ENCODE data around the gene STK32C. TPM values are rescaled to one million over a fixed set of nuclear protein-coding genes. Genes with fewer than 3 reads are reported as not detected.

The STK32C gene
- total RNA-seq, 1 donor from 2014 or later: 19.6 TPM

GRCh38 chr10:132243626-132244025 lies 64.1 kb downstream of the STK32C start:
- Mint-ChIP-seq H3K9me3 (no peaks in the 10 kb centered on the region), H3K27me3 (ENCODE audit: low read depth) (no peaks in the 10 kb centered on the region), H3K4me3 (no peak overlapping the region), H3K4me1 (peaks cover 19% of the 10 kb centered on the region), H3K36me3 (ENCODE audit: low read depth) (no peaks in the 10 kb centered on the region), H3K27ac (ENCODE audit: unreplicated experiment) (no peak overlapping the region)
- DNase-seq (ENCODE audit: low read depth, low spot score): no peak
- TF ChIP-seq CTCF (conservative IDR thresholded peaks at IDR 0.05): no peak

- TF ChIP-seq CTCF (conservative IDR thresholded peaks at IDR 0.05): no peak
- no peak overlapping the region for H3K27ac Mint-ChIP-seq (ENCODE audit: unreplicated experiment)
Measured at GRCh38 chr10:132243141-132243540, 64.6 kb downstream of the STK32C start.

GRCh38 chr10:132242103-132242840 lies 65.5 kb downstream of the STK32C start:
- Mint-ChIP-seq H3K27me3 (ENCODE audit: low read depth) (no peaks in the 10 kb centered on the region), H3K4me1 (peaks cover 19% of the 10 kb centered on the region), H3K4me3 (no peak overlapping the region), H3K9me3 (no peaks in the 10 kb centered on the region), H3K27ac (ENCODE audit: unreplicated experiment) (peak overlapping the region; percentile 43), H3K36me3 (ENCODE audit: low read depth) (no peaks in the 10 kb centered on the region)
- no peak for DNase-seq (ENCODE audit: low read depth, low spot score)
- TF ChIP-seq CTCF (conservative IDR thresholded peaks at IDR 0.05): no peak

More at GRCh38 chr10:132243141-132243540, 64.6 kb downstream of the STK32C start:
- H3K36me3 Mint-ChIP-seq (ENCODE audit: low read depth): no peaks in the 10 kb centered on the region
- DNase-seq (ENCODE audit: low read depth, low spot score): no peak
- H3K27me3 Mint-ChIP-seq (ENCODE audit: low read depth): no peaks in the 10 kb centered on the region
- no peak overlapping the region for H3K4me3 Mint-ChIP-seq
- H3K9me3 Mint-ChIP-seq: no peaks in the 10 kb centered on the region
- peaks cover 19% of the 10 kb centered on the region for H3K4me1 Mint-ChIP-seq

- TF ChIP-seq CTCF (conservative IDR thresholded peaks at IDR 0.05): no peak
- H3K27me3 Mint-ChIP-seq (ENCODE audit: low read depth): no peaks in the 10 kb centered on the region
- DNase-seq (ENCODE audit: low read depth, low spot score): no peak
- no peak overlapping the region for H3K27ac Mint-ChIP-seq (ENCODE audit: unreplicated experiment)
- H3K36me3 Mint-ChIP-seq (ENCODE audit: low read depth): no peaks in the 10 kb centered on the region
- peaks cover 19% of the 10 kb centered on the region for H3K4me1 Mint-ChIP-seq
- H3K9me3 Mint-ChIP-seq: no peaks in the 10 kb centered on the region
- no peak overlapping the region for H3K4me3 Mint-ChIP-seq
Measured at GRCh38 chr10:132241496-132241895, 66.3 kb downstream of the STK32C start.

GRCh38 chr10:132241086-132241485 lies 66.7 kb downstream of the STK32C start:
- Mint-ChIP-seq H3K4me3 (no peak overlapping the region), H3K4me1 (peaks cover 19% of the 10 kb centered on the region), H3K9me3 (no peaks in the 10 kb centered on the region), H3K36me3 (ENCODE audit: low read depth) (no peaks in the 10 kb centered on the region), H3K27me3 (ENCODE audit: low read depth) (no peaks in the 10 kb centered on the region), H3K27ac (ENCODE audit: unreplicated experiment) (no peak overlapping the region)
- no peak for DNase-seq (ENCODE audit: low read depth, low spot score)
- TF ChIP-seq CTCF (conservative IDR thresholded peaks at IDR 0.05): no peak

Measured in neural crest cell (in vitro differentiated cells).